Measurements from ENCODE around the gene GALNTL6.

DNA sequence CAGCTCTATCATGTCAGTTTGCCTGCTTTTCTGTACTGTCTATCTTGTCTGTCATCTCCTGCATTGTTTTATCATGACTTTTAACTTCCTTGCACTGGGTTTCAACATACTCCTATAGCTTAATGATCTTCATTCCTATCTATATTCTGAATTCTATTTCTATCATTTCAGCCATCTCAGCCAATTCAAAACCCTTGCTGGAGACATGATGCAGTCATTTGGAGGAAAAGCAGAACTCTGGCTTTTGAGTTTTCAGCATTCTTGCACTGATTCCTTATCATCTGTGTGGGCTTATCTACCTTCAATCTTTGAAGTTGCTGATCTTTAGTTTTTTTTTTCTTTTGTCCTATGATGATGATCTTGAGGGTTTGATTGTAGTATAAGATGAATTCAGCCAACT lies 861.6 kb downstream of the GALNTL6 start:
- TF ChIP-seq, protein P1, sequence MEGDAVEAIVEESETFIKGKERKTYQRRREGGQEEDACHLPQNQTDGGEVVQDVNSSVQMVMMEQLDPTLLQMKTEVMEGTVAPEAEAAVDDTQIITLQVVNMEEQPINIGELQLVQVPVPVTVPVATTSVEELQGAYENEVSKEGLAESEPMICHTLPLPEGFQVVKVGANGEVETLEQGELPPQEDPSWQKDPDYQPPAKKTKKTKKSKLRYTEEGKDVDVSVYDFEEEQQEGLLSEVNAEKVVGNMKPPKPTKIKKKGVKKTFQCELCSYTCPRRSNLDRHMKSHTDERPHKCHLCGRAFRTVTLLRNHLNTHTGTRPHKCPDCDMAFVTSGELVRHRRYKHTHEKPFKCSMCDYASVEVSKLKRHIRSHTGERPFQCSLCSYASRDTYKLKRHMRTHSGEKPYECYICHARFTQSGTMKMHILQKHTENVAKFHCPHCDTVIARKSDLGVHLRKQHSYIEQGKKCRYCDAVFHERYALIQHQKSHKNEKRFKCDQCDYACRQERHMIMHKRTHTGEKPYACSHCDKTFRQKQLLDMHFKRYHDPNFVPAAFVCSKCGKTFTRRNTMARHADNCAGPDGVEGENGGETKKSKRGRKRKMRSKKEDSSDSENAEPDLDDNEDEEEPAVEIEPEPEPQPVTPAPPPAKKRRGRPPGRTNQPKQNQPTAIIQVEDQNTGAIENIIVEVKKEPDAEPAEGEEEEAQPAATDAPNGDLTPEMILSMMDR (IDR thresholded peaks at IDR 0.05), result no peak
- no peak for TF ChIP-seq POLR2A (IDR thresholded peaks at IDR 0.05)

Data from stomach (tissue), 4 donors.